Brain microvascular endothelial cell (primary cell): ENCODE data around the gene KLHL2.
A peak's percentile ranks its signal among the peaks of the same experiment; 100 is the strongest.

Experiments
- DNase-seq: peaks from one replicate; pipeline ENCODE4 v3.0.0-alpha.2; 2020
- H3K27ac ChIP-seq: fragments of 250-450 bp; sonication (Bioruptor Pico); 2 replicates; pipeline ENCODE4 v1.5.1; 2020; ENCODE audit warnings: mild to moderate bottlenecking, moderate library complexity
- H3K27me3 ChIP-seq: fragments of 250-450 bp; sonication (Bioruptor Pico); replicated peaks from 2 replicates; pipeline ENCODE4 v1.5.1; 2020; ENCODE audit warnings: mild to moderate bottlenecking
- H3K36me3 ChIP-seq: fragments of 250-450 bp; sonication (Bioruptor Pico); replicated peaks from 2 replicates; pipeline ENCODE4 v1.5.1; 2020; ENCODE audit warnings: mild to moderate bottlenecking
- H3K4me3 ChIP-seq: 2 replicates; pipeline ENCODE4 v1.5.1; 2011; ENCODE audit warnings: low read depth, mild to moderate bottlenecking, control low read depth, low read length, moderate library complexity
- CTCF ChIP-seq: IDR thresholded peaks from 2 replicates; pipeline ENCODE4 v1.5.1; 2011; ENCODE audit warnings: low read depth, mild to moderate bottlenecking, moderate library complexity, low read length, control low read depth, inconsistent platforms; ENCODE audit errors: missing control alignments
- in situ Hi-C: cut with HindIII; loops from 2 replicates; pipeline ENCODE4 v1.10.0; 2017; ENCODE audit warnings: low sequenced_read_pairs, low pct_ligation_motif_present

Gene KLHL2

GRCh38 chr4:165299399-165300060 is 92.2 kb downstream of the KLHL2 start:
- H3K4me3 ChIP-seq = no peak overlapping the region
- no peaks in the 10 kb centered on the region for H3K36me3 ChIP-seq
- no peak for TF ChIP-seq CTCF
- no peaks in the 10 kb centered on the region for H3K27me3 ChIP-seq
- in situ Hi-C loops = no loop called here
- DNase-seq = no peak
- no peak overlapping the region for H3K27ac ChIP-seq

GRCh38 chr4:165301833-165302232 is 94.5 kb downstream of the KLHL2 start:
- TF ChIP-seq CTCF = no peak
- Histone ChIP-seq H3K4me3 (peak overlapping the region; percentile 18), H3K27ac (no peak overlapping the region), H3K36me3 (no peaks in the 10 kb centered on the region), H3K27me3 (no peaks in the 10 kb centered on the region)
- peak; percentile 16 for DNase-seq
- in situ Hi-C loops = no loop called here

GRCh38 chr4:165302658-165303057 is 95.3 kb downstream of the KLHL2 start:
- no peak overlapping the region for H3K27ac ChIP-seq
- in situ Hi-C loops = no loop called here
- no peaks in the 10 kb centered on the region for H3K36me3 ChIP-seq
- H3K27me3 ChIP-seq = no peaks in the 10 kb centered on the region
- DNase-seq = no peak
- no peak overlapping the region for H3K4me3 ChIP-seq
- no peak for TF ChIP-seq CTCF

- no peaks in the 10 kb centered on the region for H3K36me3 ChIP-seq
- no peaks in the 10 kb centered on the region for H3K27me3 ChIP-seq
- H3K4me3 ChIP-seq = no peak overlapping the region
- H3K27ac ChIP-seq = no peak overlapping the region
- in situ Hi-C loops = no loop called here
- DNase-seq = no peak
- TF ChIP-seq CTCF = no peak
These were observed 100.8 kb downstream of the KLHL2 start for GRCh38 chr4:165308166-165308565.

GRCh38 chr4:165308606-165309005 is 101.2 kb downstream of the KLHL2 start:
- Histone ChIP-seq H3K36me3 (no peaks in the 10 kb centered on the region), H3K27ac (no peak overlapping the region), H3K4me3 (no peak overlapping the region), H3K27me3 (no peaks in the 10 kb centered on the region)
- no peak for DNase-seq
- in situ Hi-C loops = no loop called here
- no peak for TF ChIP-seq CTCF

- DNase-seq = no peak
- no peak for TF ChIP-seq CTCF
- in situ Hi-C loops = no loop called here
- Histone ChIP-seq H3K27ac (no peak overlapping the region), H3K27me3 (no peaks in the 10 kb centered on the region), H3K36me3 (no peaks in the 10 kb centered on the region), H3K4me3 (no peak overlapping the region)
These were observed 102.1 kb downstream of the KLHL2 start for GRCh38 chr4:165309456-165309855.
